ENCODE results near the gene BROX.
"Not testable (repeated sequence)": the region's sequence is repeated elsewhere in the genome, so short reads cannot be mapped to it uniquely, and the experiment has no call there.

- TF ChIP-seq CTCF (IDR thresholded peaks at IDR 0.05); TCF7L2 (IDR thresholded peaks at IDR 0.05; ENCODE audit: low read depth, low read length): not testable (repeated sequence)
- TF ChIP-seq, protein P1, sequence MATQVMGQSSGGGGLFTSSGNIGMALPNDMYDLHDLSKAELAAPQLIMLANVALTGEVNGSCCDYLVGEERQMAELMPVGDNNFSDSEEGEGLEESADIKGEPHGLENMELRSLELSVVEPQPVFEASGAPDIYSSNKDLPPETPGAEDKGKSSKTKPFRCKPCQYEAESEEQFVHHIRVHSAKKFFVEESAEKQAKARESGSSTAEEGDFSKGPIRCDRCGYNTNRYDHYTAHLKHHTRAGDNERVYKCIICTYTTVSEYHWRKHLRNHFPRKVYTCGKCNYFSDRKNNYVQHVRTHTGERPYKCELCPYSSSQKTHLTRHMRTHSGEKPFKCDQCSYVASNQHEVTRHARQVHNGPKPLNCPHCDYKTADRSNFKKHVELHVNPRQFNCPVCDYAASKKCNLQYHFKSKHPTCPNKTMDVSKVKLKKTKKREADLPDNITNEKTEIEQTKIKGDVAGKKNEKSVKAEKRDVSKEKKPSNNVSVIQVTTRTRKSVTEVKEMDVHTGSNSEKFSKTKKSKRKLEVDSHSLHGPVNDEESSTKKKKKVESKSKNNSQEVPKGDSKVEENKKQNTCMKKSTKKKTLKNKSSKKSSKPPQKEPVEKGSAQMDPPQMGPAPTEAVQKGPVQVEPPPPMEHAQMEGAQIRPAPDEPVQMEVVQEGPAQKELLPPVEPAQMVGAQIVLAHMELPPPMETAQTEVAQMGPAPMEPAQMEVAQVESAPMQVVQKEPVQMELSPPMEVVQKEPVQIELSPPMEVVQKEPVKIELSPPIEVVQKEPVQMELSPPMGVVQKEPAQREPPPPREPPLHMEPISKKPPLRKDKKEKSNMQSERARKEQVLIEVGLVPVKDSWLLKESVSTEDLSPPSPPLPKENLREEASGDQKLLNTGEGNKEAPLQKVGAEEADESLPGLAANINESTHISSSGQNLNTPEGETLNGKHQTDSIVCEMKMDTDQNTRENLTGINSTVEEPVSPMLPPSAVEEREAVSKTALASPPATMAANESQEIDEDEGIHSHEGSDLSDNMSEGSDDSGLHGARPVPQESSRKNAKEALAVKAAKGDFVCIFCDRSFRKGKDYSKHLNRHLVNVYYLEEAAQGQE (IDR thresholded peaks at IDR 0.05; ENCODE audit: insufficient read depth in 1 of 2, low read depth in 2 of 2, low read length in 1 of 2), result not testable (repeated sequence)
Observed at GRCh38 chr1:222762178-222762577, 49.8 kb downstream of the BROX start.
